ENCODE results near the gene STXBP5. TPM values are rescaled to one million over a fixed set of nuclear protein-coding genes. Genes with fewer than 3 reads are reported as not detected.
A peak's percentile ranks its signal among the peaks of the same experiment; 100 is the strongest.

STXBP5 gene
- total and polyA plus RNA-seq, 9 of the 15 experiments (the other 6 are each of a cell fraction or from before 2014, with no cell fraction given): 23.3 to 172 (median 71.5) TPM

DNA sequence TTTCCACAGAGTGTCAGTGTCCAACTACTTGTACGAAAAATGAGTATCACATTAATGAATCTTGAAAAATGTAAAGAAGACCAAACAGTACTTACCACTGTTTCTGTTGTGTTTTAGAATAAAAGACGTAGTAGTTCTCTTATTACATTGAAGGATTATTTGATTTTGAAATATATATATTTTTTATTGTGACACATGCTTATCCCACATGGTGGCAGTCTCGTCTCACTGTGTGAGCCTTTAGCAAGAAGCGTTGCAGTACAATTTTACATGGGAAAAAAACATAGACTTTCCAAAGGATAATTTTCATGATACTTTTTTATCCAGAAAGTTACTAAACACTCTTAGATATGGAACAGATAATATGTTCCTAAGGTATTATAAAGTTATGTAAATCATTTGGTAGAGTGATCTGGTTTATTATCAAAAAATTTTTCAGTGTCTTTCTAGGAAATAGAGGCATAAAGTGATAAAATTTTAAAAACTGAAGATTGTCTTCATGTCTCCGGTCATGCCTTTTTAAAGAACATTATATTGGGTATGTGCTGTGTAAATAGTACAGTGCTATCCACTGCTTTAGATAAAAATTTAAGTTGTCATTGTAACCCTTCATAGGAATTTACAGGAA is 186.8 kb downstream of the STXBP5 start:
- no peak overlapping the region for H3K27ac ChIP-seq (ENCODE audit: extremely low read depth, low read depth, low read length)
- H3K9me3 ChIP-seq (replicated peaks; ENCODE audit: control insufficient read depth, insufficient read depth, low read depth, low read length): no peaks in the 10 kb centered on the region
- ChIA-PET CTCF (ENCODE audit: low intra/inter-chr PET ratio) (interaction anchor here (1.2 to 2.9 kb wide), 5 partner anchors 115 to 1074 kb away, joined by 3 to 12 read pairs (median 6); no protein-coding TSS in a partner anchor), POLR2A (no interaction called here)
- in situ Hi-C loops (cut with MboI): no loop called here
- WGBS (ENCODE audit: insufficient coverage, low coverage, missing lambda C conversion rate): 64% methylated on average over 5 of the region's 5 CpGs
- BruUV-seq (replicated peaks): no TSS peak
- H4K20me1 ChIP-seq (replicated peaks; ENCODE audit: control insufficient read depth, insufficient read depth, low read length): no peaks in the 10 kb centered on the region
- H3K4me3 ChIP-seq: no peak overlapping the region
- no peak for FAIRE-seq
- no peak overlapping the region for H3K4me2 ChIP-seq (ENCODE audit: insufficient read depth, low read length)
- no peaks in the 10 kb centered on the region for H3K27me3 ChIP-seq (ENCODE audit: control insufficient read depth in 2 of 2, insufficient read depth in 2 of 2, low read length in 2 of 2)
- H3K9me1 ChIP-seq (ENCODE audit: control insufficient read depth, insufficient read depth, low read length): no peaks in the 10 kb centered on the region
- ATAC-seq: 0 out of 3 replicates have a peak, but pooled peaks have one; percentile 34
- peaks cover 19% of the 10 kb centered on the region; the same call in 1 of the 3 replicates for H3K36me3 ChIP-seq (ENCODE audit: control insufficient read depth, insufficient read depth, low read length)
- H2AFZ ChIP-seq (ENCODE audit: low read depth, low read length): no peak overlapping the region
- peak in 2 of 4 experiments; percentile 24 to 34 for DNase-seq (ENCODE audit: extremely low read depth in 1 of 4, low spot score in 3 of 4)
- H3K9ac ChIP-seq (ENCODE audit: insufficient read depth in 1 of 2, low read depth in 2 of 2, low read length in 2 of 2): no peak overlapping the region
- no peaks in the 10 kb centered on the region for H3K4me1 ChIP-seq (replicated peaks in 1 of 2; ENCODE audit: control insufficient read depth in 2 of 2, insufficient read depth in 2 of 2, low read length in 2 of 2)
- intact Hi-C loops (cut with micrococcal nuclease): loop anchor here (2.0 to 10.0 kb wide), 3 partner anchors 116 to 776 kb away; no protein-coding TSS in a partner anchor
- H3K79me2 ChIP-seq (ENCODE audit: control insufficient read depth, insufficient read depth, low read length): no peaks in the 10 kb centered on the region
- no peak for TF ChIP-seq ZZZ3 (IDR thresholded peaks at IDR 0.05)
- TF ChIP-seq, protein P1, sequence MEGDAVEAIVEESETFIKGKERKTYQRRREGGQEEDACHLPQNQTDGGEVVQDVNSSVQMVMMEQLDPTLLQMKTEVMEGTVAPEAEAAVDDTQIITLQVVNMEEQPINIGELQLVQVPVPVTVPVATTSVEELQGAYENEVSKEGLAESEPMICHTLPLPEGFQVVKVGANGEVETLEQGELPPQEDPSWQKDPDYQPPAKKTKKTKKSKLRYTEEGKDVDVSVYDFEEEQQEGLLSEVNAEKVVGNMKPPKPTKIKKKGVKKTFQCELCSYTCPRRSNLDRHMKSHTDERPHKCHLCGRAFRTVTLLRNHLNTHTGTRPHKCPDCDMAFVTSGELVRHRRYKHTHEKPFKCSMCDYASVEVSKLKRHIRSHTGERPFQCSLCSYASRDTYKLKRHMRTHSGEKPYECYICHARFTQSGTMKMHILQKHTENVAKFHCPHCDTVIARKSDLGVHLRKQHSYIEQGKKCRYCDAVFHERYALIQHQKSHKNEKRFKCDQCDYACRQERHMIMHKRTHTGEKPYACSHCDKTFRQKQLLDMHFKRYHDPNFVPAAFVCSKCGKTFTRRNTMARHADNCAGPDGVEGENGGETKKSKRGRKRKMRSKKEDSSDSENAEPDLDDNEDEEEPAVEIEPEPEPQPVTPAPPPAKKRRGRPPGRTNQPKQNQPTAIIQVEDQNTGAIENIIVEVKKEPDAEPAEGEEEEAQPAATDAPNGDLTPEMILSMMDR (IDR thresholded peaks at IDR 0.05 in 2 of 3, conservative IDR thresholded peaks at IDR 0.05 in 1 of 3; ENCODE audit: insufficient read depth in 2 of 3, low read depth in 1 of 3, low read length in 3 of 3): peak; percentile 43 to 74 (median 46); a peak in 5 of 6 replicates
- TF ChIP-seq, protein P2, sequence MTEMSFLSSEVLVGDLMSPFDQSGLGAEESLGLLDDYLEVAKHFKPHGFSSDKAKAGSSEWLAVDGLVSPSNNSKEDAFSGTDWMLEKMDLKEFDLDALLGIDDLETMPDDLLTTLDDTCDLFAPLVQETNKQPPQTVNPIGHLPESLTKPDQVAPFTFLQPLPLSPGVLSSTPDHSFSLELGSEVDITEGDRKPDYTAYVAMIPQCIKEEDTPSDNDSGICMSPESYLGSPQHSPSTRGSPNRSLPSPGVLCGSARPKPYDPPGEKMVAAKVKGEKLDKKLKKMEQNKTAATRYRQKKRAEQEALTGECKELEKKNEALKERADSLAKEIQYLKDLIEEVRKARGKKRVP (CRISPR knock-in tag; IDR thresholded peaks at IDR 0.05): no peak
- TF ChIP-seq ZNF23 (CRISPR knock-in tag; IDR thresholded peaks at IDR 0.05): no peak
- no peak for TF ChIP-seq NR2C1 (IDR thresholded peaks at IDR 0.05)
- TF ChIP-seq NR2C1 (tag; IDR thresholded peaks at IDR 0.05): no peak
- no peak for TF ChIP-seq ZNF561 (CRISPR knock-in tag; conservative IDR thresholded peaks at IDR 0.05)
- peak; percentile 39; the same call in 1 of the 2 replicates for TF ChIP-seq POLR2H (tag; IDR thresholded peaks at IDR 0.05; ENCODE audit: low read depth)
- TF ChIP-seq, protein P3, sequence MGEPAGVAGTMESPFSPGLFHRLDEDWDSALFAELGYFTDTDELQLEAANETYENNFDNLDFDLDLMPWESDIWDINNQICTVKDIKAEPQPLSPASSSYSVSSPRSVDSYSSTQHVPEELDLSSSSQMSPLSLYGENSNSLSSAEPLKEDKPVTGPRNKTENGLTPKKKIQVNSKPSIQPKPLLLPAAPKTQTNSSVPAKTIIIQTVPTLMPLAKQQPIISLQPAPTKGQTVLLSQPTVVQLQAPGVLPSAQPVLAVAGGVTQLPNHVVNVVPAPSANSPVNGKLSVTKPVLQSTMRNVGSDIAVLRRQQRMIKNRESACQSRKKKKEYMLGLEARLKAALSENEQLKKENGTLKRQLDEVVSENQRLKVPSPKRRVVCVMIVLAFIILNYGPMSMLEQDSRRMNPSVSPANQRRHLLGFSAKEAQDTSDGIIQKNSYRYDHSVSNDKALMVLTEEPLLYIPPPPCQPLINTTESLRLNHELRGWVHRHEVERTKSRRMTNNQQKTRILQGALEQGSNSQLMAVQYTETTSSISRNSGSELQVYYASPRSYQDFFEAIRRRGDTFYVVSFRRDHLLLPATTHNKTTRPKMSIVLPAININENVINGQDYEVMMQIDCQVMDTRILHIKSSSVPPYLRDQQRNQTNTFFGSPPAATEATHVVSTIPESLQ (CRISPR knock-in tag; IDR thresholded peaks at IDR 0.05): no peak
- no peak for TF ChIP-seq ZNF224 (CRISPR knock-in tag; IDR thresholded peaks at IDR 0.05)
- TF ChIP-seq, protein P4, sequence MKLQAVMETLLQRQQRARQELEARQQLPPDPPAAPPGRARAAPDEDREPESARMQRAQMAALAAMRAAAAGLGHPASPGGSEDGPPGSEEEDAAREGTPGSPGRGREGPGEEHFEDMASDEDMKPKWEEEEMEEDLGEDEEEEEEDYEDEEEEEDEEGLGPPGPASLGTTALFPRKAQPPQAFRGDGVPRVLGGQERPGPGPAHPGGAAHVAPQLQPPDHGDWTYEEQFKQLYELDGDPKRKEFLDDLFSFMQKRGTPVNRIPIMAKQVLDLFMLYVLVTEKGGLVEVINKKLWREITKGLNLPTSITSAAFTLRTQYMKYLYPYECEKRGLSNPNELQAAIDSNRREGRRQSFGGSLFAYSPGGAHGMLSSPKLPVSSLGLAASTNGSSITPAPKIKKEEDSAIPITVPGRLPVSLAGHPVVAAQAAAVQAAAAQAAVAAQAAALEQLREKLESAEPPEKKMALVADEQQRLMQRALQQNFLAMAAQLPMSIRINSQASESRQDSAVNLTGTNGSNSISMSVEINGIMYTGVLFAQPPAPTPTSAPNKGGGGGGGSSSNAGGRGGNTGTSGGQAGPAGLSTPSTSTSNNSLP (IDR thresholded peaks at IDR 0.05; ENCODE audit: borderline replicate concordance, low read depth, low read length): peak; percentile 49; the same call in 1 of the 2 replicates
- 0 out of 2 replicates have a peak, but pooled peaks have one; percentile 20 for TF ChIP-seq CEBPB (tag; IDR thresholded peaks at IDR 0.05)
- TF ChIP-seq ZNF282 (CRISPR knock-in tag; IDR thresholded peaks at IDR 0.05): no peak
- peak; percentile 32; the same call in 1 of the 2 replicates for TF ChIP-seq POLR2G (IDR thresholded peaks at IDR 0.05; ENCODE audit: low read depth, low read length)
- TF ChIP-seq RAD21 (CRISPR knock-in tag; conservative IDR thresholded peaks at IDR 0.05 in 1 of 2, IDR thresholded peaks at IDR 0.05 in 1 of 2): peak; percentile 60 to 67

Measured in K562 (cell line).